Fibroblast of mammary gland (primary cell): ENCODE results near the gene SOCS3.

ENCODE experiments used
- DNase-seq: peaks from one replicate; pipeline ENCODE4 v3.0.0-alpha.2; 2010; ENCODE audit warnings: low read depth
- H3K4me3 ChIP-seq: 2 replicates; pipeline ENCODE4 v1.5.1; 2011; ENCODE audit warnings: low read depth, mild to moderate bottlenecking, low read length, moderate library complexity; ENCODE audit not compliant: control insufficient read depth
- TF ChIP-seq, protein P1 (sequence below): conservative IDR thresholded peaks from 2 replicates; pipeline ENCODE4 v1.5.1; 2011; ENCODE audit warnings: low read depth, low read length, inconsistent platforms; ENCODE audit not compliant: control insufficient read depth, insufficient read depth

Gene SOCS3

GRCh38 chr17:78358538-78359320, 1.1 kb downstream of the SOCS3 start:
- peak overlapping the region; percentile 86 for H3K4me3 ChIP-seq
- no peak for DNase-seq
- TF ChIP-seq, protein P1, sequence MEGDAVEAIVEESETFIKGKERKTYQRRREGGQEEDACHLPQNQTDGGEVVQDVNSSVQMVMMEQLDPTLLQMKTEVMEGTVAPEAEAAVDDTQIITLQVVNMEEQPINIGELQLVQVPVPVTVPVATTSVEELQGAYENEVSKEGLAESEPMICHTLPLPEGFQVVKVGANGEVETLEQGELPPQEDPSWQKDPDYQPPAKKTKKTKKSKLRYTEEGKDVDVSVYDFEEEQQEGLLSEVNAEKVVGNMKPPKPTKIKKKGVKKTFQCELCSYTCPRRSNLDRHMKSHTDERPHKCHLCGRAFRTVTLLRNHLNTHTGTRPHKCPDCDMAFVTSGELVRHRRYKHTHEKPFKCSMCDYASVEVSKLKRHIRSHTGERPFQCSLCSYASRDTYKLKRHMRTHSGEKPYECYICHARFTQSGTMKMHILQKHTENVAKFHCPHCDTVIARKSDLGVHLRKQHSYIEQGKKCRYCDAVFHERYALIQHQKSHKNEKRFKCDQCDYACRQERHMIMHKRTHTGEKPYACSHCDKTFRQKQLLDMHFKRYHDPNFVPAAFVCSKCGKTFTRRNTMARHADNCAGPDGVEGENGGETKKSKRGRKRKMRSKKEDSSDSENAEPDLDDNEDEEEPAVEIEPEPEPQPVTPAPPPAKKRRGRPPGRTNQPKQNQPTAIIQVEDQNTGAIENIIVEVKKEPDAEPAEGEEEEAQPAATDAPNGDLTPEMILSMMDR = no peak

DNA sequence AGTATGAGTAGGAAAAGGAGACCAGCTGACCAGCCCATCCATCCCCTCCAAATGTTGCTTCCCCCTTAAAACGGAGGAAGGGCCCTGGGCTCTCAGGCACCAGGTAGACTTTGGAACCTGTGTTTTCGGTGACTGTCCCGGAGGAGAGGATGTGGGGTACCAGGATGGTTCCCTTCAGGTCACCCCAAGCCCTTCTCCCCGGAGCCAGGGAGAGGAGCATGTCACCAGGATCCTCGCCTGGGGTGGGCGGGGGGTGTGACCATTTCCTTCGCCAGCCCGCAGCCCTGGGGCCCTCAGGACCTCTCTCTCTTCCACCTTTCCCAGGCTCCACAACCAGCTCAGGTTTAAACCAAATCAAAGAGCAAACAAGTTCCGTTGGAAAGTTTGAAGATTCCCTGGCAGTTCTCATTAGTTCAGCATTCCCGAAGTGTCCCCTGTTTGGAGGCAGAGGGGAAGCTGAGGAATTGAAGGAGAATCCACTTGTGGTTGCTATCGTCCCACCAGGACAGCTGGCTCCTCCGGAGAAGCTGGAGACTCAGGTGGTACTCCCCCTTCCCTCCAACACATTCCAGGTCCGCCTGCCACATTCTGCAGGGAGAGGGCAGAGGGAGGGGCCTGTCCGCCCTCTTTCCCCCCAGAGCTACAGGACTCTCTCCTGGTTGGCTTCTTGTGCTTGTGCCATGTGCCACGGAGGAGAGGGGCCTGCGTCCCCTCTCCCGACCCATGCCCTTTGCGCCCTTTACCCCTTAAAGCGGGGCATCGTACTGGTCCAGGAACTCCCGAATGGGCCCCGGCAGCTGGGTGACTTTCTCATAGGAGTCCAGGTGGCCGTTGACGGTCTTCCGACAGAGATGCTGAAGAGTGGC, 2.0 kb downstream of the SOCS3 start:
- TF ChIP-seq, protein P1 = no peak
- no peak for DNase-seq
- H3K4me3 ChIP-seq = peak overlapping the region; percentile 86

DNA sequence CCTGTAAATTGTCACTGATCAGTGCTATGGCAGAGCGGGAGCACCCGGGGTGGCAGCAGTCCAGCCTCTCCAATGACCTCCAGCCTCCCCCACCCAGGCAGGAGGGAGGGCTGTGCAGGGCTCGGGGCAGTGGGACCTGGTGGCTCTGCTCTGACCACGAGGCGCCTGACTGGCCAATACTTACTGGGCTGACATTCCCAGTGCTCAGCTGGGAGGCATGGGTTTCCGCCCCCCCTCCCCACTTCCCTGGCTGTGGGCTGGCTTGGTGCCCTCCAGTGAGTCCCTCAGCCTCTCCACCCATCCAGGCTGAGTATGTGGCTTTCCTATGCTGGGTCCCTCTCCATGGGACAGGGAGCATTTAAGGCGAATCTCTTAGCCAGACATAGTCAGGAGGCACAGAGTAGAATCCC, 2.7 kb downstream of the SOCS3 start:
- DNase-seq = peak; percentile 78
- H3K4me3 ChIP-seq = peak overlapping the region; percentile 86
- TF ChIP-seq, protein P1 = no peak

- no peak overlapping the region for H3K4me3 ChIP-seq
- TF ChIP-seq, protein P1 = no peak
- peak; percentile 92 for DNase-seq
Measured at GRCh38 chr17:78356101-78356713, 3.7 kb downstream of the SOCS3 start.

- H3K4me3 ChIP-seq = no peak overlapping the region
- DNase-seq = no peak
- TF ChIP-seq, protein P1 = no peak
Measured at GRCh38 chr17:78355701-78356100, 4.2 kb downstream of the SOCS3 start.

- no peak for DNase-seq
- no peak overlapping the region for H3K4me3 ChIP-seq
- TF ChIP-seq, protein P1 = no peak
Measured at GRCh38 chr17:78355045-78355641, 4.7 kb downstream of the SOCS3 start.
